SK-N-SH (cell line): Measurements from ENCODE around the gene SRRD. TPM values are rescaled to one million over a fixed set of nuclear protein-coding genes. Genes with fewer than 3 reads are reported as not detected.

Experiments
- CTCF ChIA-PET: fragments of 300-600, 350-600 bp; formaldehyde crosslinking; extraction: SDS; loops from one replicate; lab custom pipeline; 2021; lab: Yijun Ruan, JAX
- POLR2A ChIA-PET: fragments of 350-600 bp; sonication (Branson Sonifier 250); formaldehyde crosslinking; extraction: SDS; loops from one replicate; lab custom pipeline; 2020; ENCODE audit warnings: antibody characterized with exemption, inconsistent platforms; lab: Yijun Ruan, JAX
- DNase-seq: peaks from one replicate; pipeline ENCODE4 v3.0.0; 2012
- H2AFZ ChIP-seq: fragments of 200-600 bp; sonication (generic); 2 replicates; pipeline ENCODE4 v1.8.1; 2016; ENCODE audit warnings: antibody characterized with exemption, mild to moderate bottlenecking, low read depth
- H3F3A ChIP-seq: fragments of 200-600 bp; sonication (generic); replicated peaks from 2 replicates; pipeline ENCODE3; 2016; ENCODE audit warnings: antibody characterized with exemption, mild to moderate bottlenecking; ENCODE audit not compliant: insufficient read depth
- H3K27ac ChIP-seq, 2 experiments: fragments of 200-500 bp in 1 of 2; fragments of 200-600 bp in 1 of 2; sonication (Bioruptor generic) in 1 of 2; sonication (generic), shearing (Covaris generic) in 1 of 2; 2 replicates each; pipeline versions ENCODE4 v1.5.1 to v1.6.1; 2014 to 2016; ENCODE audit warnings: low read depth in 2 of 2, inconsistent platforms in 1 of 2, low read length in 1 of 2, mild to moderate bottlenecking in 1 of 2, mixed read lengths in 1 of 2
- H3K27me3 ChIP-seq: fragments of 200-600 bp; sonication (generic), shearing (Covaris generic); 2 replicates; pipeline ENCODE4 v1.6.1; 2016; ENCODE audit warnings: mixed run types; ENCODE audit not compliant: insufficient read depth
- H3K36me3 ChIP-seq, 2 experiments: fragments of 200-500 bp in 1 of 2; fragments of 200-600 bp in 1 of 2; sonication (Bioruptor generic) in 1 of 2; sonication (generic) in 1 of 2; replicated peaks in 1 of 2; 2 replicates each; pipeline versions ENCODE3 to v1.5.1; 2014 to 2016; ENCODE audit warnings: low read length in 1 of 2, mild to moderate bottlenecking in 1 of 2; ENCODE audit not compliant: insufficient read depth in 2 of 2, control insufficient read depth in 1 of 2
- H3K4me1 ChIP-seq, 2 experiments: fragments of 200-500 bp in 1 of 2; fragments of 200-600 bp in 1 of 2; sonication (Bioruptor generic) in 1 of 2; sonication (generic), shearing (Covaris generic) in 1 of 2; 2 replicates each; pipeline versions ENCODE4 v1.5.1 to v1.6.1; 2014 to 2016; ENCODE audit warnings: low read depth in 1 of 2, low read length in 1 of 2, mixed run types in 1 of 2; ENCODE audit not compliant: insufficient read depth in 2 of 2, control insufficient read depth in 1 of 2
- H3K4me2 ChIP-seq: fragments of 200-600 bp; sonication (generic), shearing (Covaris generic); 2 replicates; pipeline ENCODE4 v1.6.1; 2017; ENCODE audit warnings: mixed run types
- H3K4me3 ChIP-seq, 2 experiments: fragments of 200-500 bp in 1 of 2; fragments of 200-600 bp in 1 of 2; sonication (Bioruptor generic) in 1 of 2; sonication (generic), shearing (Covaris generic) in 1 of 2; 2 replicates each; pipeline versions ENCODE4 v1.5.1 to v1.8.1; 2014 to 2016; ENCODE audit warnings: low read depth in 2 of 2, inconsistent platforms in 1 of 2, low read length in 1 of 2, mild to moderate bottlenecking in 1 of 2, mixed read lengths in 1 of 2, moderate library complexity in 1 of 2
- H3K79me2 ChIP-seq: fragments of 200-600 bp; sonication (generic); 2 replicates; pipeline ENCODE4 v1.8.1; 2017; ENCODE audit warnings: mild to moderate bottlenecking; ENCODE audit not compliant: insufficient read depth
- H3K9ac ChIP-seq: fragments of 200-600 bp; sonication (generic); 2 replicates; pipeline ENCODE4 v1.6.1; 2017; ENCODE audit warnings: mixed run types
- H3K9me2 ChIP-seq: fragments of 200-600 bp; sonication (generic); 2 replicates; pipeline ENCODE4 v1.6.1; 2017; ENCODE audit warnings: mixed run types
- H3K9me3 ChIP-seq: fragments of 200-600 bp; sonication (generic); 2 replicates; pipeline ENCODE4 v1.6.1; 2017; ENCODE audit warnings: mixed run types, mild to moderate bottlenecking, moderate library complexity
- H4K20me1 ChIP-seq: fragments of 200-600 bp; sonication (generic); 2 replicates; pipeline ENCODE4 v1.6.1; 2017; ENCODE audit warnings: mild to moderate bottlenecking, mixed run types; ENCODE audit not compliant: insufficient read depth
- CHD2 ChIP-seq: fragments of 150-350 bp; IDR thresholded peaks from 2 replicates; pipeline ENCODE4 v1.6.1; 2018; ENCODE audit warnings: low read length; ENCODE audit not compliant: partially characterized antibody
- CTCF ChIP-seq: fragments of 200-600 bp; sonication (generic); IDR thresholded peaks from 2 replicates; pipeline ENCODE4 v1.6.1; 2017; ENCODE audit warnings: antibody characterized with exemption, mild to moderate bottlenecking, moderate library complexity
- EP300 ChIP-seq, 2 experiments: IDR thresholded peaks; 2 replicates each; pipeline versions ENCODE4 v1.4.0 to v1.6.1; 2012; ENCODE audit warnings: borderline replicate concordance in 1 of 2, low read depth in 1 of 2, low read length in 1 of 2
- EZH2phosphoT487 ChIP-seq: fragments of 200-600 bp; sonication (generic); IDR thresholded peaks from 2 replicates; pipeline ENCODE4 v1.6.1; 2017; ENCODE audit warnings: low read depth, mixed run types, mild to moderate bottlenecking, antibody characterized with exemption, moderate library complexity, borderline replicate concordance
- FOSL2 ChIP-seq: IDR thresholded peaks from 2 replicates; pipeline ENCODE4 v1.4.0; 2012; ENCODE audit warnings: low read depth, mild to moderate bottlenecking, moderate library complexity, borderline replicate concordance
- FOXJ3 ChIP-seq: sonication (generic); formaldehyde crosslinking; IDR thresholded peaks from 2 replicates; pipeline ENCODE4 v1.5.1; 2020; ENCODE audit warnings: mild to moderate bottlenecking, missing genetic modification reagents
- GATA2 ChIP-seq: sonication (generic); formaldehyde crosslinking; IDR thresholded peaks from 2 replicates; pipeline ENCODE4 v1.5.0; 2020; ENCODE audit warnings: mild to moderate bottlenecking, missing genetic modification reagents
- IRF3 ChIP-seq: fragments of 150-350 bp; IDR thresholded peaks from 2 replicates; pipeline ENCODE4 v1.6.1; 2016; ENCODE audit warnings: mild to moderate bottlenecking, low read depth, low read length
- JUND ChIP-seq: IDR thresholded peaks from 2 replicates; pipeline ENCODE4 v1.4.0; 2012
- MAX ChIP-seq: IDR thresholded peaks from 2 replicates; pipeline ENCODE4 v1.4.0; 2012; ENCODE audit warnings: low read depth
- MEF2A ChIP-seq: IDR thresholded peaks from 2 replicates; pipeline ENCODE4 v1.4.0; 2012; ENCODE audit warnings: low read depth, borderline replicate concordance
- MXI1 ChIP-seq: IDR thresholded peaks from 2 replicates; pipeline ENCODE4 v1.6.1; 2012; ENCODE audit warnings: mild to moderate bottlenecking, low read depth, low read length, improper control_type of control experiment
- NRF1 ChIP-seq: IDR thresholded peaks from 2 replicates; pipeline ENCODE4 v1.6.1; 2012; ENCODE audit warnings: low read depth, mild to moderate bottlenecking, low read length
- PBX3 ChIP-seq: IDR thresholded peaks from 2 replicates; pipeline ENCODE4; 2012
- POLR2AphosphoS5 ChIP-seq: IDR thresholded peaks from 2 replicates; pipeline ENCODE4 v1.6.1; 2012; ENCODE audit warnings: low read depth, low read length
- RCOR1 ChIP-seq: fragments of 150-350 bp; IDR thresholded peaks from 2 replicates; pipeline ENCODE4 v1.6.1; 2017; ENCODE audit warnings: antibody characterized with exemption, low read length
- RFX5 ChIP-seq: IDR thresholded peaks from 2 replicates; pipeline ENCODE4 v1.6.1; 2012; ENCODE audit warnings: mild to moderate bottlenecking, improper control_type of control experiment, low read length
- SIN3A ChIP-seq: IDR thresholded peaks from 2 replicates; pipeline ENCODE4 v1.6.1; 2012; ENCODE audit warnings: low read depth, mild to moderate bottlenecking, low read length, moderate library complexity, borderline replicate concordance
- SMC3 ChIP-seq: IDR thresholded peaks from 2 replicates; pipeline ENCODE4 v1.6.1; 2012; ENCODE audit warnings: low read depth, low read length, improper control_type of control experiment
- TEAD4 ChIP-seq: IDR thresholded peaks from 2 replicates; pipeline ENCODE4 v1.4.0; 2012; ENCODE audit warnings: mild to moderate bottlenecking, borderline replicate concordance; ENCODE audit not compliant: insufficient read depth
- USF2 ChIP-seq: fragments of 150-350 bp; IDR thresholded peaks from 2 replicates; pipeline ENCODE4 v1.6.1; 2017; ENCODE audit warnings: antibody characterized with exemption, low read length, low read depth, borderline replicate concordance
- WGBS: methylation state at CpG from one replicate; pipeline ENCODE4 v1.1.6; 2017; ENCODE audit warnings: low lambda C conversion rate; 5-methylcytosine and 5-hydroxymethylcytosine counted together
- polyA plus RNA-seq, 3 experiments: library from polyadenylated mRNA; depleted of rRNA; stranded (reverse); fragments of >200 nt; gene quantifications; 2 replicates each; pipeline ENCODE4 v1.2.3, GENCODE V29; 2012

Gene SRRD
- polyA plus RNA-seq, 1 of the 3 experiments (the other 2 are of a cell fraction) = 12.9 TPM

- no peak for DNase-seq
- CTCF ChIA-PET = no interaction called here
- Histone ChIP-seq H3K9me3 (no peaks in the 10 kb centered on the region), H2AFZ (no peak overlapping the region), H4K20me1 (no peaks in the 10 kb centered on the region), H3K4me1 (no peaks in the 10 kb centered on the region), H3K9ac (no peak overlapping the region), H3K27me3 (no peaks in the 10 kb centered on the region), H3K79me2 (no peaks in the 10 kb centered on the region)
- WGBS = 86% methylated on average over 11 of the region's 25 CpGs
- TF ChIP-seq RCOR1 = no peak
- TF ChIP-seq SIN3A = no peak
- TF ChIP-seq RFX5 = no peak
- no peak for TF ChIP-seq MXI1
- no peak for TF ChIP-seq USF2
- no peak for TF ChIP-seq JUND
- no peak for TF ChIP-seq CTCF
- no peak for TF ChIP-seq MAX
- TF ChIP-seq PBX3 = no peak
- TF ChIP-seq GATA2 (CRISPR knock-in tag) = no peak
- no peak for TF ChIP-seq FOXJ3 (CRISPR knock-in tag)
- no peak for TF ChIP-seq EP300 (IDR thresholded peaks at IDR 0.05; ENCODE audit: borderline replicate concordance in 1 of 2, low read depth in 1 of 2, low read length in 1 of 2)
- no peak for TF ChIP-seq MEF2A
- no peak for TF ChIP-seq TEAD4
- TF ChIP-seq, all 33 proteins: peak for 0
- Histone ChIP-seq H3K4me2 (no peak overlapping the region), H3K36me3 (peaks cover 68 to 73% of the 10 kb centered on the region in 2 experiments), H3K4me3 (no peak overlapping the region), H3F3A (peaks cover 15% of the 10 kb centered on the region), H3K27ac (no peak overlapping the region), H3K9me2 (no peaks in the 10 kb centered on the region)
- POLR2A ChIA-PET = no interaction called here
Measured at GRCh38 chr22:26499188-26499703, 15.6 kb downstream of the SRRD start.

- CTCF ChIA-PET = interaction anchor here (0.7 to 2.5 kb wide), 9 partner anchors 10 to 170 kb away, joined by 3 to 16 read pairs (median 4); partner anchors contain the start of gene TFIP11
- Histone ChIP-seq H3K4me1 (no peaks in the 10 kb centered on the region), H3K9me2 (no peaks in the 10 kb centered on the region), H3K9me3 (no peaks in the 10 kb centered on the region), H3K27ac (no peak overlapping the region), H3K4me3 (no peak overlapping the region), H3K27me3 (no peaks in the 10 kb centered on the region), H3F3A (peaks cover 15% of the 10 kb centered on the region), H3K4me2 (no peak overlapping the region), H4K20me1 (no peaks in the 10 kb centered on the region), H3K9ac (no peak overlapping the region), H3K79me2 (no peaks in the 10 kb centered on the region), H2AFZ (no peak overlapping the region), H3K36me3 (peaks cover 70% of the 10 kb centered on the region in 2 experiments)
- 67% methylated on average over 2 of the region's 2 CpGs for WGBS
- no peak for DNase-seq
- POLR2A ChIA-PET = interaction anchor here (0.6 kb wide), 1 partner anchor 1317 kb away, joined by 3 read pairs; no protein-coding TSS in a partner anchor
- TF ChIP-seq SMC3 (no peak), EZH2phosphoT487 (no peak), FOSL2 (no peak), NRF1 (no peak), CHD2 (no peak), IRF3 (no peak), USF2 (no peak), FOXJ3 (CRISPR knock-in tag) (no peak), MXI1 (no peak), RCOR1 (no peak), POLR2AphosphoS5 (no peak)
Measured at GRCh38 chr22:26501996-26502395, 18.3 kb downstream of the SRRD start.
